Nasal cavity respiratory epithelium epithelial cell of viscerocranial mucosa (primary cell): ENCODE results near the gene MECP2. TPM values are rescaled to one million over a fixed set of nuclear protein-coding genes. Genes with fewer than 3 reads are reported as not detected.

Experiments
- total RNA-seq: library from RNA; depleted of rRNA; stranded (reverse); fragments of >200 nt; gene quantifications from 2 replicates; pipeline ENCODE4 v1.2.3, GENCODE V29; 2014

MECP2 gene
- total RNA-seq = 18.1 and 22.6 TPM in 2 replicates

GRCh38 chrX:154097589-154098541 lies at the start of gene MECP2:
Gene MECP2 (minus strand): TSS chrX:154097717.

GRCh38 chrX:154144010-154144409 lies 46.5 kb upstream of the MECP2 start, which contains the start of gene OPN1LW:
Gene OPN1LW (plus strand): TSS chrX:154144243. CDS start chrX:154144284, 41 bp downstream.

GRCh38 chrX:154019633-154020528 lies 77.6 kb downstream of the MECP2 start, which contains the start of gene IRAK1:
Gene IRAK1 (minus strand): TSS chrX:154019902. CDS start chrX:154019812, 90 bp downstream.

GRCh38 chrX:153972368-153973126 lies 125.0 kb downstream of the MECP2 start, which contains the start of gene TMEM187:
Gene TMEM187 (plus strand): TSS chrX:153972754. CDS start chrX:153982063, 9,309 bp downstream.

Other genes starting within 250 kb of the MECP2 start
- gene L1CAM, start 211.5 kb downstream of the MECP2 start, total RNA-seq = 2.1 and 6.3 TPM in 2 replicates
- gene AVPR2, start 193.0 kb downstream of the MECP2 start, total RNA-seq = not detected in 2 replicates
- gene ARHGAP4, start 171.5 kb downstream of the MECP2 start, total RNA-seq = 0.68 and 1.4 TPM in 2 replicates
- 51.6 and 54.3 TPM in 2 replicates for gene NAA10, start 162.7 kb downstream of the MECP2 start, total RNA-seq
- gene RENBP, start 153.1 kb downstream of the MECP2 start, total RNA-seq = 1.0 and 3.6 TPM in 2 replicates
- gene HCFC1, start 125.9 kb downstream of the MECP2 start, total RNA-seq = 8.9 and 26.0 TPM in 2 replicates
- gene TMEM187, start 125.0 kb downstream of the MECP2 start, total RNA-seq = 5.1 and 7.5 TPM in 2 replicates
- 127 and 144 TPM in 2 replicates for gene IRAK1, start 77.8 kb downstream of the MECP2 start, total RNA-seq
- gene OPN1LW, start 46.5 kb upstream of the MECP2 start, total RNA-seq = not detected in 2 replicates
- not detected in 2 replicates for gene OPN1MW, start 84.9 kb upstream of the MECP2 start, total RNA-seq
- gene OPN1MW2, start 122.0 kb upstream of the MECP2 start, total RNA-seq = not detected in 2 replicates
- not detected in 2 replicates for gene OPN1MW3, start 159.9 kb upstream of the MECP2 start, total RNA-seq
- not detected in 2 replicates for gene TEX28, start 197.4 kb upstream of the MECP2 start, total RNA-seq
- not detected in 2 replicates for gene TKTL1, start 198.1 kb upstream of the MECP2 start, total RNA-seq